Measurements from ENCODE around the gene ZNF557. TPM values are rescaled to one million over a fixed set of nuclear protein-coding genes. Genes with fewer than 3 reads are reported as not detected.
"Not testable (repeated sequence)": the region's sequence is repeated elsewhere in the genome, so short reads cannot be mapped to it uniquely, and the experiment has no call there.

The ZNF557 gene
- total RNA-seq (2014; rRNA removed), result 8.1 and 9.5 TPM in 2 replicates
- 3.5 TPM for polyA plus RNA-seq (2012)

DNA sequence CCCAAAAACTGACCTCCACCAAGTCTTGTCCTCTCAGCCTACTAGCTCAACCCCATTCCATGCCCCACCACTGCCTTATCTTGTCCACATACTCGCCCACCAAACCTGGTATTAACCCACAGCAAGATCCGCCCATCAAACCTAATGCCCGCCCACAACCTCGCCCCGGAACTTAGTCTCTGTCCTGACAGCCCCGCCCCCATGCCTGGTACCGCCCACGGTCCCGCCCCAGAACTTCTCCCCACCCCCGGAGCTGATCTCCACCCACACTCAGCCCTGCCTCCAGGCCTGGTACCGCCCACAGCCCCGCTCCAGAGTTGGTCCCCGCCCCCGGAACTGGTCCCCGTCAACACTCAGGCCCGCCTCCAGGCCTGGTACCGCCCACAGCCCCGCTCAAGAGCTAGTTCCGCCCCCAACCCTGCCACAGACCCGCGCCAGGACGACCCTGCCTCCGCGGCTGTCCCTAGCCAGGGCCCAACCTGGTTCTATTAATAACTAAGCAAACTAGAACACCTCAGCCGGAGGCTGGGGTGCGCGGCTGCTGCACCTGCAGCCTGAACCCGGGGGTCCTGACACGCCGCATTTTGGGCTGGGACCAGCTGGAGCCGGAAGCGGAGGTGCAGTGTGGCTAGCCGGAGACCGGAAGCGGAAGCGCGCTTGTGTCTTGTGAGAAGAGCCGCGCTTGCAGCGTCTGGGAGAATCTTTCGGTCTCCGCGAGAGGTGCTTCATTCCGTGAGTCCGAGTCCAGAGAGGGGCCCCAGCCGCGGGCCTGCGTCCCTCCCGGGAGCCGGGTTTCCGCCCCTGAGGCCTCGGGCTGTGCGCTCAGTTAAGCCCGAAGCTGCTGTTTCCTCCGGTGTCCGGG is at the start of gene ZNF557:
ZNF557 (plus strand) TSS at position 662 of the 862 bp plus-strand sequence. CDS start 5,372 bp downstream, outside the sequence.
- peak; percentile 94 for DNase-seq (ENCODE audit: low read depth)

DNA sequence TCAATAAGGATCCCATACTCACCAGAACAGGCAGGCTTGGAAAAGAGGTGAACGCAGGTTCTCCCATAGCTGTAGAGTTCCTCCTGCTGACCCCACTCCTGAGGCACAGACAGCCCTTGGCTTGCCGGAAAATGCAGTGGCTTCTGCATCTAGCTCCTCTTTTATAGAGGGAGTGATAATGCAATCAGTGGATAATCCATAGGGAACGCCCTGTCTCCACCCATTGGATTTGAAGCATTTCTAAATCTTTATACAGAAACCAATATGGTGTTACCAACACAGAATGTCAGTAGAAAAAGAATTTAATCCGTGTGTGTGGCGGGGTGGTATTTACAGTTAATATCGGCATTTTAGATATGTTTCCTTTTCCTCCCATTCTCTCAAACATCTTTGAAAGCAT is 48.2 kb upstream of the ZNF557 start, which contains the start of gene MBD3L2B:
MBD3L2B (minus strand) TSS at position 101 of the 400 bp plus-strand sequence; CDS start at position 67, 34 bp downstream.
- DNase-seq (ENCODE audit: low read depth), result not testable (repeated sequence)

DNA sequence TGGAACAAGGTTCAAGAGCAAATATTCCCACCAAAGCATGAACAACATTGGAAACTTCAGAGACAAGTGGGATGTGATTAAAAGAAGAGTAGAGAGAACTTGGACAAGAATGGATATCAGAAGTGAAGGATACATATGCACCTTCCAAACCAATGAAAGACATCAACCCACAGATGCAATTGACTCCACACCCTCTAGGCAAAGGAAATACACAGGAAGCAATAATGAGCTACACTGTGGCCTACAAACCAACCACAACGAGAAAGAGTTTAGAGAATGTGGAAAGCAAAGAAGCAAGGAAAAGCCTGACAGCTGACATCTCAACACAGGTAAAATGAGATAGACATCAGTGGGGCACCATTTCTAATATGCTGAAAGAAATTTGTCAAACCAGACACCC is 40.7 kb upstream of the ZNF557 start:
- not testable (repeated sequence) for DNase-seq (ENCODE audit: low read depth)

DNA sequence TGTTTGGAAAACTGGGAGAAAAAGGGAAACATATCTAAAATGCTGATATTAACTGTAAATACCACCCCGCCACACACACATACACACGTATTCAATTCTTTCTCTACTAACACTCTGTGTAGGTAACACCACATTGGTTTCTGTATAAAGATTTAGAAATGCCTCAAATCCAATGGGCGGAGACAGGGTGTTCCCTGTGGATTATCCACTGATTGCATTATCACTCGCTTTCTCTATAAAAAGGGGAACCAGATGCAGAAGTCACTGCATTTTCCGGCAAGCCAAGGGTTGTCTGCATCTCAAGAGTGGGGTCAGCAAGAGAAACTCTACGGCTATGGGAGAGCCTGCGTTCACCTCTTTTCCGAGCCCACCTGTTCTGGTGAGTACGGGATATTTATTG is 39.2 kb upstream of the ZNF557 start, which contains the start of gene MBD3L5:
MBD3L5 (plus strand) TSS at position 301 of the 400 bp plus-strand sequence; CDS start at position 335, 34 bp downstream.
- DNase-seq (ENCODE audit: low read depth), result not testable (repeated sequence)

DNA sequence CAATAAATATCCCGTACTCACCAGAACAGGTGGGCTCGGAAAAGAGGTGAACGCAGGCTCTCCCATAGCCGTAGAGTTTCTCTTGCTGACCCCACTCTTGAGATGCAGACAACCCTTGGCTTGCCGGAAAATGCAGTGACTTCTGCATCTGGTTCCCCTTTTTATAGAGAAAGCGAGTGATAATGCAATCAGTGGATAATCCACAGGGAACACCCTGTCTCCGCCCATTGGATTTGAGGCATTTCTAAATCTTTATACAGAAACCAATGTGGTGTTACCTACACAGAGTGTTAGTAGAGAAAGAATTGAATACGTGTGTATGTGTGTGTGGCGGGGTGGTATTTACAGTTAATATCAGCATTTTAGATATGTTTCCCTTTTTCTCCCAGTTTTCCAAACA is 29.4 kb upstream of the ZNF557 start, which contains the start of gene MBD3L4:
MBD3L4 (minus strand) TSS at position 101 of the 400 bp plus-strand sequence; CDS start at position 66, 35 bp downstream.
- not testable (repeated sequence) for DNase-seq (ENCODE audit: low read depth)

DNA sequence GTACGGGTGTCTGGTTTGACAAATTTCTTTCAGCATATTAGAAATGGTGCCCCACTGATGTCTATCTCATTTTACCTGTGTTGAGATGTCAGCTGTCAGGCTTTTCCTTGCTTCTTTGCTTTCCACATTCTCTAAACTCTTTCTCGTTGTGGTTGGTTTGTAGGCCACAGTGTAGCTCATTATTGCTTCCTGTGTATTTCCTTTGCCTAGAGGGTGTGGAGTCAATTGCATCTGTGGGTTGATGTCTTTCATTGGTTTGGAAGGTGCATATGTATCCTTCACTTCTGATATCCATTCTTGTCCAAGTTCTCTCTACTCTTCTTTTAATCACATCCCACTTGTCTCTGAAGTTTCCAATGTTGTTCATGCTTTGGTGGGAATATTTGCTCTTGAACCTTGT is 27.9 kb upstream of the ZNF557 start:
- DNase-seq (ENCODE audit: low read depth), result not testable (repeated sequence)

DNA sequence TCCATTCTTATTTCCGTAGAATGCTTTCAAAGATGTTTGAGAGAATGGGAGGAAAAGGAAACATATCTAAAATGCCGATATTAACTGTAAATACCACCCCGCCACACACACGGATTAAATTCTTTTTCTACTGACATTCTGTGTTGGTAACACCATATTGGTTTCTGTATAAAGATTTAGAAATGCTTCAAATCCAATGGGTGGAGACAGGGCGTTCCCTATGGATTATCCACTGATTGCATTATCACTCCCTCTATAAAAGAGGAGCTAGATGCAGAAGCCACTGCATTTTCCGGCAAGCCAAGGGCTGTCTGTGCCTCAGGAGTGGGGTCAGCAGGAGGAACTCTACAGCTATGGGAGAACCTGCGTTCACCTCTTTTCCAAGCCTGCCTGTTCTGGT is 20.5 kb upstream of the ZNF557 start, which contains the start of gene MBD3L2:
MBD3L2 (plus strand) TSS at position 301 of the 400 bp plus-strand sequence; CDS start at position 354, 53 bp downstream.
- not testable (repeated sequence) for DNase-seq (ENCODE audit: low read depth)

DNA sequence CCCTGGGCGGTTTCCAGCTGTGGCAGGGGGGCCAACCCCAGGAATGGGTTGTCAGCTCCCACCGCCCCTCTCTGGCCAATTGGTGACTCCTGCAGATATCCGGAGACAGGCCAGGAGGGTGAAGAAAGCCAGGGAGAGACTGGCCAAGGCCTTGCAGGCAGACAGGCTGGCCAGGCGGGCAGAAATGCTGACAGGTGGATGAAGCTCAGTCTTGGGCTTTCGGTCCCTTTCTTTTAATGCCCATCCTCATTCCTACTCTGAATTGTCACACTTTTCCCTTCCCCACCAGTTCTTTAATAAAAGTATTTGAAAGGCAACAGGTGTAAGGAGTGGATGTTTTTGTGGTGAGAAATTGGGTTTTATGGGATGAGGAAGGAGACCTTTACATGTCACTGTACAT is 18.1 kb upstream of the ZNF557 start:
- DNase-seq (ENCODE audit: low read depth), result not testable (repeated sequence)

DNA sequence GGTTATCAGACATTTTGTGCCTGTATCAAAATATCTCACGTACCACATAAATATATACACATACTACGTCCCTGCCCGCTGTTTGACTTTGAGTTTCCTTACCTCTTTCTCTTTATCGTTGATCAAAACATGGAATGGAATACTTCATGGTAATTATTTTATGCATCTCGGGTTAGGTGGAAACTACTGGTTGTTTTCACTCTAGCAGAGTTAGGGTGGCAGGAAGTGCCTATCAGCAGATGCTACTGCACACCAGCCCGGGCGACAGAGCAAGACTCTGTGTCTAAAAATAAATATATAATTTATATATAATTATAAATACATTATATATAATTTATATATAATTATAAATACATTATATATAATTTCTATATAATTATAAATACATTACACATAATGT is 16.6 kb upstream of the ZNF557 start:
- DNase-seq (ENCODE audit: low read depth), result not testable (repeated sequence)

DNA sequence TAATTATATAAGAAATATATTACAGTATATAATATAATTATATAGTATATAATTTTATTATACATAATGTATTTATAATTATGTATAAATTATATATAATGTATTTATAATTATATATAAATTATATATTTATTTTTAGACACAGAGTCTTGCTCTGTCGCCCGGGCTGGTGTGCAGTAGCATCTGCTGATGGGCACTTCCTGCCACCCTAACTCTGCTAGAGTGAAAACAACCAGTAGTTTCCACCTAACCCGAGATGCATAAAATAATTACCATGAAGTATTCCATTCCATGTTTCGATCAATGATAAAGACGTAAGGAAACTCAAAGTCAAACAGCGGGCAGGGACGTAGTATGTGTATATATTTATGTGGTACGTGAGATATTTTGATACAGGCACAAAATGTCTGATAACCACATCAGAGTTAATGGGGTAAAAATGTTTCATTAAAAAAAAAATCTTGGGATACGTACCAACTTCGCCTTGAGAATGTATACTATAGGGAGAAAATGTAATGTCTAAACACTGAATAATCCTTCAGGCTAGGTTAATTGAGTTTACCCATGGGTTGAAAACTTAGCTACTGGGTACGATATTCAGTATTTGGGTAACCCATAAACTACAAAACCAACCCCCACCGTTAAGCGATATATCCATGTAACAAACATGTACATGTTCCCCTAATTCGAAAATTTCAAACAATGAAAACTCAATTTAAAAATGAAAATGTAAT is 14.7 kb upstream of the ZNF557 start:
- DNase-seq (ENCODE audit: low read depth), result not testable (repeated sequence)

DNA sequence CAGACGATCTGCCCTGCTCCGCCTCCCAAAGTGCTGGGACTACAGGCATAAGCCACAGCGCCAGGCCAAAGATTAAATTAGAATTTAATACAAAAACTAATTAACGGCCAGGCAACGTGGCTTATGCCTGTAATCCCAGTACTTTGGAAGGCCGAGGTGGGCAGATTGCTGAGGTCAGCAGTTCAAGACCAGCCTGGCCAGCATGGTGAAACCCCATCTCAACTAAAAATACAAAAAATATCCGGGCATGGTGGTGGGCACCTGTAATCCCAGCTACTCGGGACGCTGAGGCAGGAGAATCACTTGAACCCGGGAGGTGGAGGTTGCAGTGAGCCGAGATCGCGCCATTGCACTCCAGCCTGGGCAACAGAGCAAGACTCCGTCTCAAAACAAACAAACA is 13.8 kb upstream of the ZNF557 start:
- DNase-seq (ENCODE audit: low read depth), result not testable (repeated sequence)

DNA sequence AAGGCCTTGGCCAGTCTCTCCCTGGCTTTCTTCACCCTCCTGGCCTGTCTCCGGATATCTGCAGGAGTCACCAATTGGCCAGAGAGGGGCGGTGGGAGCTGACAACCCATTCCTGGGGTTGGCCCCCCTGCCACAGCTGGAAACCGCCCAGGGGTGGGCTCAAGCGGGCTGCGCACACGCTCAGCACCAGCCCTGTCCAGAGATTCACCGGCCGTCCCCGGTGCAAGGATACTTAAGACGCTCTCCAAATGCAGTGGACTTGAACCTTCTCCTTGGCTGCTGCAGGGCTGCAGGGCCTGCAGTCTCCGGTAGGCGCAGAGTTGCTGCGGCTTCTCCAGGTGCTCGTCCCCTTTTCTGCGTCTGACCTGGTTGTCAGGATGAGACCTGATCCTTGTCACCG is 13.1 kb upstream of the ZNF557 start:
- not testable (repeated sequence) for DNase-seq (ENCODE audit: low read depth)

DNA sequence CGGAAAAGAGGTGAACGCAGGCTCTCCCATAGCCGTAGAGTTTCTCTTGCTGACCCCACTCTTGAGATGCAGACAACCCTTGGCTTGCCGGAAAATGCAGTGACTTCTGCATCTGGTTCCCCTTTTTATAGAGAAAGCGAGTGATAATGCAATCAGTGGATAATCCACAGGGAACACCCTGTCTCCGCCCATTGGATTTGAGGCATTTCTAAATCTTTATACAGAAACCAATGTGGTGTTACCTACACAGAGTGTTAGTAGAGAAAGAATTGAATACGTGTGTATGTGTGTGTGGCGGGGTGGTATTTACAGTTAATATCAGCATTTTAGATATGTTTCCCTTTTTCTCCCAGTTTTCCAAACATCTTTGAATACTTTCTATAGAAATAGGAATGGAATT is 10.9 kb upstream of the ZNF557 start, which contains the start of gene MBD3L3:
MBD3L3 (minus strand) TSS at position 101 of the 400 bp plus-strand sequence; CDS start at position 30, 71 bp downstream.
- DNase-seq (ENCODE audit: low read depth), result not testable (repeated sequence)

DNA sequence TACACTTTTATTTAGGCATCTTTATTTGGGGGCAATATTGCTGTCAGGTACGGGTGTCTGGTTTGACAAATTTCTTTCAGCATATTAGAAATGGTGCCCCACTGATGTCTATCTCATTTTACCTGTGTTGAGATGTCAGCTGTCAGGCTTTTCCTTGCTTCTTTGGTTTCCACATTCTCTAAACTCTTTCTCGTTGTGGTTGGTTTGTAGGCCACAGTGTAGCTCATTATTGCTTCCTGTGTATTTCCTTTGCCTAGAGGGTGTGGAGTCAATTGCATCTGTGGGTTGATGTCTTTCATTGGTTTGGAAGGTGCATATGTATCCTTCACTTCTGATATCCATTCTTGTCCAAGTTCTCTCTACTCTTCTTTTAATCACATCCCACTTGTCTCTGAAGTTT is 9.5 kb upstream of the ZNF557 start:
- DNase-seq (ENCODE audit: low read depth), result not testable (repeated sequence)

DNA sequence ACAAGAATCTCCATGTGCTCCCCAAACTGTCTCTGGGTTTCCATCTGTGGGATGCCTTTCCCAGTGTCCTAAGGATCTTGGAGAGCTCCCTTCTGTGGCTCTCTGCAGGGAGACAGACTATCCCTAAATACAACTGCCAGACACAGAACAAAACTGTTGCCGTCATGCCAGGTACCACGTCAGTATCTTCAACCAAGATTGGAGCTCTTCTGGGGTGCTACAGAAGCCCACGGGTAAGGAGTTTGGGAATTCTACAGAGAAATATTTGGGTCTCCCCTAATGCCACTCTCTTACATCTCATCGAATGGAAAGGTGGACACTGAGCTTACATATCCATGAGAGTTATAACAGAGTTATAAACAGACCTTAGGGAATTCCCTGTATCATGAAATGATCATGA is 6.2 kb upstream of the ZNF557 start:
- DNase-seq (ENCODE audit: low read depth), result no peak

DNA sequence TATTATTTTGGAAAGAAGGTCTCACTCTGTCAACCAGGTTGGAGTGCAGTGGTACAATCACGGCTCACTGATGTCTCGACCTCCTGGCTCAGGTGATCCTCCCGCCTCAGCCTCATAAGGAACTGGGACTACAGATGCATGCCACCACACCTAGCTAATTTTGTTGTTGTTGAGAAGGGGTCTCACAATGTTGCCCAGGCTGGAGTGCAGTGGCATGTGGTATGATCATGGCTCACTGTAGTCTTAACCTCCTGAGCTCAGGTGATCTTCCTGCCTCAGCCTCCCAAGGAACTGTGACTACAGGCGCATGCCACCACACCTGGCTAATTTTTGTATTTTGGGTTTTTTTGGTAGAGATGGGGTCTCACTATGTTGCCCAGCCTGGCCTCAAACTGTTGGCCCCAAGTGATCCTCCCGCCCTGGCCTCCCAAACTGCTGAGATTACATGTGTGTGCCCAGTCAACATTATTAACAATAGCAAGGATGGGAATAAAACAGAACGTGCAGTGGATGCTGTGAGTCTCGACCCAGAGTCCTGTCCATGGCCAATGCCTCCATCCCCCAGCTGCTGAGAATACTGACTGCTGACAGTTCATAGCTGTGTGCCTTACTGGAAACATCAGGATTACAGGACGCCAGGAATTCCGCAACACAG is 5.6 kb upstream of the ZNF557 start:
- DNase-seq (ENCODE audit: low read depth), result no peak

DNA sequence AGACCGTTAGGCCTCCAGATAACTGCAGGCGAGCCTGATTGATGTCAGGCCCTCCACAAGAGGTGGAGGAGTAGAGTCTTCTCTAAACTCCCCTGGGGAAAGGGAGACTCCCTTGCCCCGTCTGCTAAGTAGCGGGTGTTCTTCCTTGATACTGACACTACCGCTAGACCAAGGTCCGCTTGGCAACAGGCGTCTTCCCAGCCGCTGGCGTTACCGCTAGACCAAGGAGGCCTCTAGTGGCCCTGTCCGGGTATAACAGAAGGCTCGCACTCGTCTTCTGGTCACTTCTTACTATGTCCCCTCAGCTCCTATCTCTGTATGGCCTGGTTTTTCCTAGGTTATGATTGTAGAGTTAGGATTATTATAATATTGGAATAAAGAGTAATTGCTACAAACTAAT is 2.4 kb upstream of the ZNF557 start:
- DNase-seq (ENCODE audit: low read depth), result not testable (repeated sequence)

DNA sequence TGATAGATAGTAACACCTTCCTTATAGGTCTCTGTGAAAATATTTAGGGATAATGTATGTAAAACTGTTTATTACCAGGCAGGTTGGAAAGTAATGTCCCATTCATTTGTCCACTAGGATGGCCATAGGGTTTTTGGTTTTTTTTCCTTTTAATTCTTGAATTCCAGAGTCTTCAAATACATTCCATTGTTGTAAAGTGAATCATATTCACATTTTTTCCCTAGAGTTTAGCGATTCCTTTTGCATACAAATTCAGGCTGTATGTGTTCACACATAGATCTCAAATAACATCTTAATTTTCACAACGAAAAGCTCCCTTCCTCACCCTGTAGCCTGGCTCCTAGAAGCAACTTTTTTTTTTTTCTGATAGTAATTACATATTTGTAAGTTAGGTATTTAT is 1.8 kb upstream of the ZNF557 start:
- peak; percentile 35 for DNase-seq (ENCODE audit: low read depth)

DNA sequence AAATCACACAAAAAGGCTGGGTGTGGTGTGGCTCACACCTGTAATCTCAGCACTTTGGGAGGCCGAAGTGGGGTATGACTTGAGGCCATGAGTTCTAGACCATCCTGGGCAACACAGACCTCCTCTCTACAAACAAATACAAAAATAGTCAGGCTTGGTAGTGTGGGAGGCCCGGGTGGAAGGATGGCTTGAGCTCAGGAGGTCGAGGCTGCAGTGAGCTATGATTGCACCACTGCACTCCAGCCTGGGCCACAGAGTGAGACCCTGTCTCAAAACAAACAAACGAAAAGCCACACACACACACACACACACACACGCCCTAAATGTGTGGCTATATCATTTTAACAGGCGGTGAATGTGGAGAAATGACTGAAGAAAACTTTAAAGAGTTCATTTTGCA is 904 bp upstream of the ZNF557 start:
- DNase-seq (ENCODE audit: low read depth), result no peak

DNA sequence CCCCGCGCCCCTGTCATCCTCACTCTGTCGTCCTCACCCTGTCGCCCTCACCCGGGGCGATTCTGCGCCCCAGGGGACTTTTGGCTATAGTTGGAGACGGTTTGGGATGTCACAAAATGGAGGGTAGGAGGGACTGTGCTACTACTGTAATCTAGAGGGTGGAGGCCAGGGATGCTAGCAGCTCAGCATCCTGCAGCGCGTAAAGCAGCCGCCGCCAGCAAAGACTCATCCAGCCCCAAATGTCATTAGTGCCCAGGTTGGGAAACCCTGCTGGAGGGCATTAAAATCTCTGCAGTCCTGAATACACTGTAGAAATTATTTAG is 362 bp downstream of the ZNF557 start:
- no peak for DNase-seq (ENCODE audit: low read depth)

DNA sequence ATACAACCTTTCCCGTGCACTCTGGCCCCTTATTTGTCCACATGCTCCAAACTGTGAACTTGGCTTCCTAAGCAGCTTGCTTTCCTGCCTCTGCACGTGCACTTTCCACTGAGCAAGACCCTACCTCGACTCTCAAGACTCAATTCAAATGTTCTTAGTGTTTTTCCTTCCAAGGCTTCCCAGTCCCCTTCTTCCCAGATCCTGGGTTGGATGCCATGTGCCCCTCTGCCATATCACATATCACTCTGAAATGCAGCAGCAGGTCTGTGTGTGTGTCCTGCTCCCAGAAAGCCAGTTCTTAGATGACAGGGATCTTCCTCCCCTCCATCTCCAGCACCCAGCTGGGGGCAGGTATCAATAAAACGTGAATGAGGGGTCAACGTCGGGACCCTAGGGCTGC is 3.0 kb downstream of the ZNF557 start:
- DNase-seq (ENCODE audit: low read depth), result no peak

All from LHCN-M2 (cell line).